Neural progenitor cell (in vitro differentiated cells): Measurements from ENCODE around the gene CTDSP2. TPM values are rescaled to one million over a fixed set of nuclear protein-coding genes. Genes with fewer than 3 reads are reported as not detected.

Experiments
- DNase-seq: peaks from one replicate; pipeline ENCODE4 v3.0.0-alpha.2; 2016; ENCODE audit warnings: low spot score
- H2AFZ ChIP-seq: fragments of 200-600 bp; sonication (generic); replicated peaks from 2 replicates; pipeline ENCODE4 v1.6.1; 2016; ENCODE audit warnings: antibody characterized with exemption
- H3F3A ChIP-seq: fragments of 200-600 bp; sonication (generic); 2 replicates; pipeline ENCODE4 v1.6.1; 2016; ENCODE audit warnings: antibody characterized with exemption, low read depth
- H3K27ac ChIP-seq: fragments of 200-600 bp; sonication (generic); 2 replicates; pipeline ENCODE4 v1.5.1; 2016; ENCODE audit warnings: mild to moderate bottlenecking
- H3K27me3 ChIP-seq: fragments of 200-600 bp; sonication (generic); 2 replicates; pipeline ENCODE4 v1.6.1; 2016; ENCODE audit warnings: mild to moderate bottlenecking, moderate library complexity
- H3K36me3 ChIP-seq: fragments of 200-600 bp; sonication (generic); 2 replicates; pipeline ENCODE4 v1.5.1; 2016
- H3K4me1 ChIP-seq: fragments of 200-600 bp; sonication (generic); 2 replicates; pipeline ENCODE4 v1.6.1; 2016; ENCODE audit warnings: mixed run types
- H3K4me2 ChIP-seq: fragments of 200-600 bp; sonication (generic); 2 replicates; pipeline ENCODE4 v1.6.1; 2016
- H3K4me3 ChIP-seq: fragments of 200-600 bp; sonication (generic); 2 replicates; pipeline ENCODE4 v1.5.1; 2016
- H3K79me2 ChIP-seq: fragments of 200-600 bp; sonication (generic); 2 replicates; pipeline ENCODE4 v1.6.1; 2016; ENCODE audit warnings: low read depth
- H3K9ac ChIP-seq: fragments of 200-600 bp; sonication (generic); 2 replicates; pipeline ENCODE4 v1.6.1; 2016
- H3K9me3 ChIP-seq: fragments of 200-600 bp; sonication (generic); 2 replicates; pipeline ENCODE4 v1.5.1; 2016; ENCODE audit warnings: low read depth
- H4K20me1 ChIP-seq: fragments of 200-600 bp; sonication (generic); 2 replicates; pipeline ENCODE4 v1.6.1; 2016; ENCODE audit warnings: low read depth
- H3K27ac Mint-ChIP-seq: 3 replicates; pipeline ENCODE4 v1.8.0; 2021; ENCODE audit warnings: mixed read lengths
- H3K27me3 Mint-ChIP-seq: 2 replicates; pipeline ENCODE4 v1.8.0; 2022; ENCODE audit warnings: low read depth, mild to moderate bottlenecking, inconsistent platforms, moderate library complexity, mixed read lengths; ENCODE audit not compliant: insufficient read depth
- H3K36me3 Mint-ChIP-seq: 3 replicates; pipeline ENCODE4 v1.8.0; 2021; ENCODE audit warnings: mixed read lengths
- H3K4me1 Mint-ChIP-seq: 3 replicates; pipeline ENCODE4 v1.8.0; 2021; ENCODE audit warnings: mixed read lengths
- H3K4me3 Mint-ChIP-seq: 3 replicates; pipeline ENCODE4 v1.8.0; 2021; ENCODE audit warnings: mild to moderate bottlenecking, moderate library complexity, mixed read lengths
- H3K9me3 Mint-ChIP-seq: 3 replicates; pipeline ENCODE4 v1.8.0; 2020; ENCODE audit warnings: mixed read lengths
- EZH2 ChIP-seq: fragments of 200-600 bp; sonication (generic); IDR thresholded peaks from 2 replicates; pipeline ENCODE4 v1.6.1; 2017; ENCODE audit warnings: antibody characterized with exemption, mild to moderate bottlenecking, moderate library complexity
- EZH2phosphoT487 ChIP-seq: fragments of 200-600 bp; sonication (generic); IDR thresholded peaks from 2 replicates; pipeline ENCODE4 v1.6.1; 2017; ENCODE audit warnings: antibody characterized with exemption
- total RNA-seq: library from RNA; depleted of rRNA; stranded (reverse); fragments of >200 nt; gene quantifications from 2 replicates; pipeline ENCODE4 v1.2.3, GENCODE V29; 2015; ENCODE audit warnings: low replicate concordance
- TF ChIP-seq, protein P1 (sequence below): fragments of 200-600 bp; sonication (generic); IDR thresholded peaks from 2 replicates; pipeline ENCODE4 v1.5.1; 2017; ENCODE audit warnings: antibody characterized with exemption, mild to moderate bottlenecking

CTDSP2 gene
- total RNA-seq, 1 donor from 2014 or later = 43.6 TPM

DNA sequence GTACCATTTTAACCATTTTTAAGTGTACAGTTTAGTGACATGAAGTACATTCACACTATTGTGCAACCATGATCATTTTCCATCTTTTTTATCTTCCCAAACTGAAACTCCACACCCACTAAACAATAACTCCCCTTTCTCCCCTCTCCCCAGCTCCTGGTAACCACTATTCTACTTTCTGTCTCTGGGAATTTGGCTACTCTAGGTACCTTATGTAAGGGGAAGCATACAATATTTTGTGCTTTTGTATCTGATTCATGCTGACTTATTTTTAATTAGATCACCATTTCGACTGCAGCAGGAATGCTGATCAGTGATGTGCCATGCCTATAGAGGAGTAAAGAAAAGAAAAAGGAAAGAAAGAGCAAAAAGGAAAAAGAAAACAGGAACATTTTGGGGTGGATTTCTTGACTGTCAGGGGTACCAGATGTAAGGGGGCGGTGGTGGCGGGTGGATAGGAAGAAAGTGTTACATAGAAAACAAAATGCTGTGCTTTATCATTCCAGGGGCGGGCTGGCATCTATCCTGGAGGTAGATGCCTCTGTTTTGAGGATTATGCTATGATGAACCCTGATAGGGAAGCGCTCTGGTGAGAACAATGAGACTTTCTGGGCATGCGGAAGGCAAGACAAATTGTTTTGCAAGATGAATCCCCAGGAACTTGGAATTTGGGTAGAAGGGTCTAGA, 45.2 kb upstream of the CTDSP2 start:
- Histone ChIP-seq H3K4me1 (peaks cover 52% of the 10 kb centered on the region), H3K27ac (no peak overlapping the region), H3K9ac (no peak overlapping the region), H3K9me3 (no peaks in the 10 kb centered on the region), H3F3A (peaks cover 29% of the 10 kb centered on the region), H2AFZ (no peak overlapping the region), H3K4me3 (no peak overlapping the region), H3K79me2 (no peaks in the 10 kb centered on the region), H3K36me3 (no peaks in the 10 kb centered on the region), H4K20me1 (no peaks in the 10 kb centered on the region), H3K4me2 (no peak overlapping the region), H3K27me3 (no peaks in the 10 kb centered on the region)
- no peaks in the 10 kb centered on the region for H3K36me3 Mint-ChIP-seq
- peaks cover 13% of the 10 kb centered on the region for H3K27me3 Mint-ChIP-seq
- DNase-seq = no peak
- TF ChIP-seq, protein P1, sequence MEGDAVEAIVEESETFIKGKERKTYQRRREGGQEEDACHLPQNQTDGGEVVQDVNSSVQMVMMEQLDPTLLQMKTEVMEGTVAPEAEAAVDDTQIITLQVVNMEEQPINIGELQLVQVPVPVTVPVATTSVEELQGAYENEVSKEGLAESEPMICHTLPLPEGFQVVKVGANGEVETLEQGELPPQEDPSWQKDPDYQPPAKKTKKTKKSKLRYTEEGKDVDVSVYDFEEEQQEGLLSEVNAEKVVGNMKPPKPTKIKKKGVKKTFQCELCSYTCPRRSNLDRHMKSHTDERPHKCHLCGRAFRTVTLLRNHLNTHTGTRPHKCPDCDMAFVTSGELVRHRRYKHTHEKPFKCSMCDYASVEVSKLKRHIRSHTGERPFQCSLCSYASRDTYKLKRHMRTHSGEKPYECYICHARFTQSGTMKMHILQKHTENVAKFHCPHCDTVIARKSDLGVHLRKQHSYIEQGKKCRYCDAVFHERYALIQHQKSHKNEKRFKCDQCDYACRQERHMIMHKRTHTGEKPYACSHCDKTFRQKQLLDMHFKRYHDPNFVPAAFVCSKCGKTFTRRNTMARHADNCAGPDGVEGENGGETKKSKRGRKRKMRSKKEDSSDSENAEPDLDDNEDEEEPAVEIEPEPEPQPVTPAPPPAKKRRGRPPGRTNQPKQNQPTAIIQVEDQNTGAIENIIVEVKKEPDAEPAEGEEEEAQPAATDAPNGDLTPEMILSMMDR = no peak
- TF ChIP-seq EZH2 = no peak
- no peak for TF ChIP-seq EZH2phosphoT487
- H3K4me3 Mint-ChIP-seq = no peak overlapping the region
- H3K27ac Mint-ChIP-seq = peak overlapping the region; percentile 3
- H3K4me1 Mint-ChIP-seq = peaks cover 51% of the 10 kb centered on the region
- H3K9me3 Mint-ChIP-seq = peaks cover 3% of the 10 kb centered on the region

- H3K4me3 Mint-ChIP-seq = no peak overlapping the region
Observed at GRCh38 chr12:57890191-57891115, 43.9 kb upstream of the CTDSP2 start.

GRCh38 chr12:57889500-57889989, 43.0 kb upstream of the CTDSP2 start:
- H3K36me3 Mint-ChIP-seq = no peaks in the 10 kb centered on the region
- peak overlapping the region; percentile 88 for H3K27ac Mint-ChIP-seq
- H3K4me3 Mint-ChIP-seq = no peak overlapping the region
- peak overlapping the region; percentile 46 for H2AFZ ChIP-seq
- no peak overlapping the region for H3K4me3 ChIP-seq
- H3K27ac ChIP-seq = no peak overlapping the region
- no peaks in the 10 kb centered on the region for H3K27me3 ChIP-seq
- H3K36me3 ChIP-seq = no peaks in the 10 kb centered on the region
- peak; percentile 34 for DNase-seq
- peaks cover 9% of the 10 kb centered on the region for H3K27me3 Mint-ChIP-seq
- H3K4me1 ChIP-seq = peaks cover 36% of the 10 kb centered on the region
- TF ChIP-seq EZH2 = no peak
- TF ChIP-seq, protein P1 = no peak
- TF ChIP-seq EZH2phosphoT487 = no peak
- H4K20me1 ChIP-seq = no peaks in the 10 kb centered on the region
- H3K9me3 ChIP-seq = no peaks in the 10 kb centered on the region
- no peak overlapping the region for H3K9ac ChIP-seq
- peaks cover 6% of the 10 kb centered on the region for H3K9me3 Mint-ChIP-seq
- H3K79me2 ChIP-seq = no peaks in the 10 kb centered on the region
- H3K4me1 Mint-ChIP-seq = peaks cover 33% of the 10 kb centered on the region
- H3F3A ChIP-seq = peaks cover 19% of the 10 kb centered on the region
- H3K4me2 ChIP-seq = peak overlapping the region; percentile 40

More at GRCh38 chr12:57890191-57891115, 43.9 kb upstream of the CTDSP2 start:
- no peak for DNase-seq
- no peaks in the 10 kb centered on the region for H3K36me3 ChIP-seq
- no peak overlapping the region for H3K4me3 ChIP-seq
- peaks cover 21% of the 10 kb centered on the region for H3F3A ChIP-seq
- Mint-ChIP-seq H3K4me1 (peaks cover 42% of the 10 kb centered on the region), H3K27ac (peak overlapping the region; percentile 13), H3K36me3 (no peaks in the 10 kb centered on the region), H3K27me3 (peaks cover 13% of the 10 kb centered on the region), H3K9me3 (peaks cover 3% of the 10 kb centered on the region)
- H3K27me3 ChIP-seq = no peaks in the 10 kb centered on the region
- no peak overlapping the region for H3K9ac ChIP-seq
- H2AFZ ChIP-seq = no peak overlapping the region
- H3K79me2 ChIP-seq = no peaks in the 10 kb centered on the region
- TF ChIP-seq EZH2 = no peak
- TF ChIP-seq EZH2phosphoT487 = no peak
- TF ChIP-seq, protein P1 = no peak
- H3K4me2 ChIP-seq = no peak overlapping the region
- H3K27ac ChIP-seq = no peak overlapping the region
- H4K20me1 ChIP-seq = no peaks in the 10 kb centered on the region
- peaks cover 39% of the 10 kb centered on the region for H3K4me1 ChIP-seq
- no peaks in the 10 kb centered on the region for H3K9me3 ChIP-seq
